Esophagus muscularis mucosa (tissue), 4 donors: ENCODE results near the gene ATP6V0C.
"Not testable (repeated sequence)": the region's sequence is repeated elsewhere in the genome, so short reads cannot be mapped to it uniquely, and the experiment has no call there.

Experiments used
- EP300 ChIP-seq: sonication (generic); formaldehyde crosslinking; IDR thresholded peaks from one replicate; pipeline ENCODE4 v1.6.1; 2017; ENCODE audit warnings: antibody characterized with exemption
- POLR2A ChIP-seq: fragments of 450-650 bp; IDR thresholded peaks from one replicate; pipeline ENCODE4 v1.6.1; 2017; ENCODE audit warnings: antibody characterized with exemption, moderate library complexity, mild to moderate bottlenecking, low read depth
- POLR2AphosphoS5 ChIP-seq, 2 donors: sonication (generic); formaldehyde crosslinking; IDR thresholded peaks; one replicate each; pipeline ENCODE4 v1.6.1; 2017; ENCODE audit warnings: antibody characterized with exemption in 2 of 2
- TF ChIP-seq, protein P1 (sequence below), 3 experiments: fragments of 200-600 bp in 2 of 3; fragments of 450-650 bp in 1 of 3; sonication (generic) in 2 of 3; IDR thresholded peaks; one replicate each; pipeline ENCODE4 v1.5.1; 2017 to 2019; ENCODE audit warnings: antibody characterized with exemption in 3 of 3, mild to moderate bottlenecking in 2 of 3, moderate library complexity in 1 of 3

- TF ChIP-seq, protein P1, sequence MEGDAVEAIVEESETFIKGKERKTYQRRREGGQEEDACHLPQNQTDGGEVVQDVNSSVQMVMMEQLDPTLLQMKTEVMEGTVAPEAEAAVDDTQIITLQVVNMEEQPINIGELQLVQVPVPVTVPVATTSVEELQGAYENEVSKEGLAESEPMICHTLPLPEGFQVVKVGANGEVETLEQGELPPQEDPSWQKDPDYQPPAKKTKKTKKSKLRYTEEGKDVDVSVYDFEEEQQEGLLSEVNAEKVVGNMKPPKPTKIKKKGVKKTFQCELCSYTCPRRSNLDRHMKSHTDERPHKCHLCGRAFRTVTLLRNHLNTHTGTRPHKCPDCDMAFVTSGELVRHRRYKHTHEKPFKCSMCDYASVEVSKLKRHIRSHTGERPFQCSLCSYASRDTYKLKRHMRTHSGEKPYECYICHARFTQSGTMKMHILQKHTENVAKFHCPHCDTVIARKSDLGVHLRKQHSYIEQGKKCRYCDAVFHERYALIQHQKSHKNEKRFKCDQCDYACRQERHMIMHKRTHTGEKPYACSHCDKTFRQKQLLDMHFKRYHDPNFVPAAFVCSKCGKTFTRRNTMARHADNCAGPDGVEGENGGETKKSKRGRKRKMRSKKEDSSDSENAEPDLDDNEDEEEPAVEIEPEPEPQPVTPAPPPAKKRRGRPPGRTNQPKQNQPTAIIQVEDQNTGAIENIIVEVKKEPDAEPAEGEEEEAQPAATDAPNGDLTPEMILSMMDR (IDR thresholded peaks at IDR 0.05), result not testable (repeated sequence)
- not testable (repeated sequence) for TF ChIP-seq POLR2A; EP300; POLR2AphosphoS5 (IDR thresholded peaks at IDR 0.05)
These were observed 43.4 kb downstream of the ATP6V0C start for GRCh38 chr16:2557150-2557549.
